NCI-H146 treated with DMSO at 0.1 percent for 48 hours (cell line): ENCODE data around the gene FUT8.
A peak's percentile ranks its signal among the peaks of the same experiment; 100 is the strongest.

Experiments
- DNase-seq: peaks from one replicate; lab custom pipeline; 2025; ENCODE audit not compliant: unreplicated experiment; lab: John Stamatoyannopoulos, UW

Gene FUT8

GRCh38 chr14:65412032-65412846 is at the start of gene FUT8:
FUT8 (plus strand) TSS chr14:65412730; CDS start chr14:65561564, 148,834 bp downstream.
- DNase-seq: peak; percentile 72

- DNase-seq: no peak
Observed at GRCh38 chr14:65366802-65367565, 45.5 kb upstream of the FUT8 start.

GRCh38 chr14:65369560-65369959 is 43.0 kb upstream of the FUT8 start:
- DNase-seq: no peak

- no peak for DNase-seq
Observed at GRCh38 chr14:65370801-65371248, 41.7 kb upstream of the FUT8 start.

- no peak for DNase-seq
Observed at GRCh38 chr14:65371784-65372183, 40.7 kb upstream of the FUT8 start.

- no peak for DNase-seq
Observed at GRCh38 chr14:65373016-65373670, 39.4 kb upstream of the FUT8 start.

GRCh38 chr14:65373671-65374039 is 38.9 kb upstream of the FUT8 start:
- no peak for DNase-seq

GRCh38 chr14:65377576-65377975 is 35.0 kb upstream of the FUT8 start:
- DNase-seq: no peak

GRCh38 chr14:65382586-65382985 is 29.9 kb upstream of the FUT8 start:
- no peak for DNase-seq

- no peak for DNase-seq
Observed at GRCh38 chr14:65387171-65387570, 25.4 kb upstream of the FUT8 start.

GRCh38 chr14:65387628-65388027 is 24.9 kb upstream of the FUT8 start:
- DNase-seq: no peak

GRCh38 chr14:65392296-65392695 is 20.2 kb upstream of the FUT8 start:
- DNase-seq: no peak

GRCh38 chr14:65396082-65396910 is 16.2 kb upstream of the FUT8 start:
- no peak for DNase-seq

- no peak for DNase-seq
Observed at GRCh38 chr14:65403231-65403630, 9.3 kb upstream of the FUT8 start.

GRCh38 chr14:65408113-65408512 is 4.4 kb upstream of the FUT8 start:
- DNase-seq: no peak

GRCh38 chr14:65410640-65411039 is 1.9 kb upstream of the FUT8 start:
- no peak for DNase-seq

- peak; percentile 24 for DNase-seq
Observed at GRCh38 chr14:65411656-65412031, 886 bp upstream of the FUT8 start.

GRCh38 chr14:65412856-65413738 is 567 bp downstream of the FUT8 start:
- no peak for DNase-seq

GRCh38 chr14:65413739-65414045 is 1.2 kb downstream of the FUT8 start:
- DNase-seq: no peak

GRCh38 chr14:65414961-65415589 is 2.5 kb downstream of the FUT8 start:
- no peak for DNase-seq
